ENCODE measurements around the gene C20orf141.

The C20orf141 gene

DNA sequence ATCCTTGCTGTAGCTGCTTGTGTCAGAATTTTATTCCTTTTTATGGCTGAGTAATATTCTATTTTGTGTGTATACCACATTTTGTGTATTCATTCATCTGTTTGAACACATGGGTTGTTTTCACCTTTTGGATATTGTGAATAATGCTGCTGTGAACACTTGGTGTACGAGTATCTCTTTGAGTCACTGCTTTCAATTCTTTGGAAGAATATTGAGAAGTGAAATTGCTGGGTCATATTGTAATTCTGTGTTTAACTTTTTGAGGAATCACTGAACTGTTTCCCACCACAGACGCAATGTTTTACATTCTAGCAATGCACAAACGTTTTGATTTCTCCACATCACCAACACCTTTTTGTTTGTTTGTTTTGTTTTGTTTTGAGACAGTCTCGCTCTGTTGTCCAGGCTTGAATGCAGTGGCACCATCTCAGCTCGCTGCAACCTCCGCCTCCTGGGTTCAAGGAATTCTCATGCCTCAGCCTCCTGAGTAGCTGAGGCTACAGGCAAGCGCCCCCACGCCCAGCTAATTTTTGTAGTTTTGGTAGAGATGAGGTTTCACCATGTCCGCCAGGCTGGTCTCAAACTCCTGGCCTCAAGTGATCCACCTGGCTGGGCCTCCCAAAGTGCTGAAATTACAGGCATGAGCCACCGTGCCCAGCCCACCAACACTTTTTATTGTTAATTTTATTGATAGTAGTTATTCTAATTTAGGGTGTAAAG lies 36.0 kb upstream of the C20orf141 start:
- no peak for TF ChIP-seq CTCF (conservative IDR thresholded peaks at IDR 0.05)
- H3K27ac ChIP-seq, result no peak overlapping the region

DNA sequence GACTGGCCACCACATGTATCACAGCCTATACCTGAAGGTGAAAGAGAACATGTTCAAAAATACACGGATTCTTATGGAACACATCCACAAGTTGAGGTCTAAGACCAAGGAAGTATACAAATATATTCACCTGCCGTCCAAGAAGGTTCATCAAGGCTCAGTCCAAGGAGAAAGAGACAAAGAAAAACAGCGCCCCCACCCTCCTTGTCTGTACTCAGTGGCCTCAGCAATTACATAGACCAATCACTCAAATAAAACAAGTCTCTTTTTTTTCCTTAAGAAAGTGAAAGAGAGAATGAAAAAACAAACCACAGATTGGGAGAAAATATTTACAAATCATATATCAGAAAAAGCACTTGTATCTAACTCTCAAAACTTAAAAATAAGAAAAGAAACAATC lies 33.8 kb upstream of the C20orf141 start:
- H3K27ac ChIP-seq, result no peak overlapping the region
- no peak for TF ChIP-seq CTCF (conservative IDR thresholded peaks at IDR 0.05)

DNA sequence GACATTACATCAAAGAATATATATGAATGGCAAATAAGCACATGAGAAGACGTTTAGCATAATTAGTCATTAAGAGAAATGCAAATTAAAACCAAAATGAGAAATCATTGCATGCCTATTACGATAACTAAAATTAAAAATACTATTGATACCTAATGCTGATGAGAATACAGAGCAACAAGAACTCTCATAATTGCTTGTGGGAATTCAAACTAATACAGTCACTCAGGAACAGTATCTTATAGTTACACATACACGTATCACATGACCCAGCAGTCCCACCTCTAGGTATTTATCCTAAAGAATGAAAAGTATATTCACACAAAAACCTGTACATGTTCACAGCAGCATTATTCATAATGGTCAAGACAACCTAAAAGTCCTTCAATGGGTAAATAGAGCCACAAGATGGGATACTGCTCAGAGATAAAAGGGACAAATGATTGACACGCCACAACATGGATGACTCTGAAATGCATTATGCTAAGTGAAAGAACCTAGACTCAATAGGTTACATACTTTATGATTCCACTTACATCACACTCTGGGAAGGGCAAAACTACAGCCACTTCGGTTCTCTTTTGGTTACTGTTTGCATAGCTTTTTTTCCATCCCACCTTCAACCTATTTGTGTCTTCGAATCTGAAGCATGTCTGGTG lies 30.8 kb upstream of the C20orf141 start:
- H3K27ac ChIP-seq, result no peak overlapping the region
- no peak for TF ChIP-seq CTCF (conservative IDR thresholded peaks at IDR 0.05)

DNA sequence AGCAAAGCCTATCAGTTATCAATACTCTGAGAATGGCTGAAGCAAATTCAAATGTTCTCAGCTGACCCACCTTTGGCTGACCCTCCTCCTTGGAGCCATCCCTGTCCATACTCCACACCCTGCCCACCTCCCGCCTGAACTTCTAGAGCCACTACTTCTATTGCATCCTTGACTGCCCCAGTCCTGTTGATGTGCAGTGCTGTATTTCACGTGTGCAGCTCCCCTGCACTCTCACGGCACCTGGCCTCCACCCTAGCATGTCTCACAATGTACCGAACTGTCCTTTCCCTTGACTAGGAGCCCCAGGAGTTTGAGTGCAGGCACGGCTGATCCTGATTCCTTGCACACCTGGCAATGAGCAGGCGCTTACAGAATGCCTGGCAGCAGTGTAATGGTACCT lies 21.3 kb upstream of the C20orf141 start:
- H3K27ac ChIP-seq, result no peak overlapping the region
- TF ChIP-seq CTCF (conservative IDR thresholded peaks at IDR 0.05), result no peak

DNA sequence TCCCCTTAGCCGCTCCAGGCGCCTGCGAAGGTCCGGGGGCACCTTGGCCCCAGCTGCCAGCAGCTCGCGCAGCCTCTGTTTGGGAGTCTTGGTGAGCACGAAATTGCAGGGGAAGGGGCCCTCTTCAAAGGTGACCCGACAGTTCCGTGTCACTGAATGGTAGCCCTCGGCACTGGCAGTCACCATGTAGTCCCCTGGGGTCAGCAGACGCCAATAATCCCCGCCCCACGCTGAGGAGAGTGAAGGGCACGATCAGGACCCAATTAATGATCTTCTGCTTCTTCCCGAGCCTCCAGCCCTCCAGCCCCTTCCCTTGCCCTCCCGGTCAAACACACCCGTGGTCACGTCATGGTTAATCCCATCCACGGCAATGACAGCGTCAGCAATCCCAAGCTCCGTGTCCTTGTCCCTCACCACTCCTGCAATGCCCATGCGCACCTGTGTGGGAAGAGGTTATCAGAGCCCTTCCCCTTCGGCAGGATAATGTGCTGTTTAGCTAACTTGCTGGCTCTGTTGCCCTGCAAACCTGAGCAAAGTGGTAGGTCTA lies 20.5 kb upstream of the C20orf141 start:
- H3K27ac ChIP-seq, result no peak overlapping the region
- TF ChIP-seq CTCF (conservative IDR thresholded peaks at IDR 0.05), result no peak

DNA sequence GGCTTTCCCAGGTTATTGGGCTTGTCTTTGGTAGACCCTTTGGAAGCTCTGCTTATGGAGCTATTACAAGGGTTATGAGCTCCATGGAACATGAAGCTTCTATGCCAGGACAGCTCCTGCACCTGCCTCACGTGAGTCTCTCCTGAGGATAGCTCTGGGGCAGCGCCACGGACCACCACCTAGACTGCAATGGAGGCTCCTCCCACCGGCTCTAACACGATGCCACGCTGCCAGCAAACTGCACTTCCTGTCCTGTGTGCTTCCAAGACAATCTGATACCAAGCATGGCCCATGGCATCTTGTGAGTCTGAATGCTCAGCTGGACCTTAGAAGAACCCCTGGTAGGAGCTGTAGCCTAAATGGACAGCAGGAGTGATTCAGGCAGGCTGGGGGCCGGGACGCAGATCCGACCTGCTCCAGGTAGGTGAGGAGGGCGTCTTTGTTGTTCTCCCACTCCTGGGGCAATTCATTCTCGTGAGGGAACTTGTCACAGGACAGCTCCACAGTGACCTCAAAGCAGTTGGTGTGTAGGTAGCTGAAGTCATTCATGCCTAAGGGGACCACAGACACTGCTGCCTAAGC lies 19.8 kb upstream of the C20orf141 start:
- no peak for TF ChIP-seq CTCF (conservative IDR thresholded peaks at IDR 0.05)
- no peak overlapping the region for H3K27ac ChIP-seq

DNA sequence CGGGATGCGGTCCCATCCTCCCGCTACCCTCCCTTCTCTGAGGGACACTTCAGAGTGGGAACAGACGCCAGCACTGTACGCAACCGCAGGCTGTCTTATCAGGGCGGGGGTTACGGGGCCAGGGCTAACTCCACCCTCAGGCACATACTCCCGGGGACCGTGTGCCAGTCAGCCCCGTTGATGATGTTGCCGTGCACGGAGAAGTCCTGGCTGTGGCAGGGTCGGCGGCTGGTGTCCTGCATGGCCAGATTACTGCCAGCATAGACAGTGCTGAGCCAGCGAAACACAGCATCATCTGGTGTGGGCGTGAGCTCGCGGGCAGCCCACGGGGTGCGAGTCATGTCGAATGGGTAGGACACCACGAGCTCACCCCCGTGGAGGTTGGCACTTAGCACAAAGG lies 19.3 kb upstream of the C20orf141 start:
- no peak for TF ChIP-seq CTCF (conservative IDR thresholded peaks at IDR 0.05)
- no peak overlapping the region for H3K27ac ChIP-seq

Data from VCaP (cell line).